ENCODE results near the gene AFDN. TPM values are rescaled to one million over a fixed set of nuclear protein-coding genes. Genes with fewer than 3 reads are reported as not detected.

AFDN gene
- total and polyA plus RNA-seq, 4 donors = 93.3 to 188 (median 117) TPM

DNA sequence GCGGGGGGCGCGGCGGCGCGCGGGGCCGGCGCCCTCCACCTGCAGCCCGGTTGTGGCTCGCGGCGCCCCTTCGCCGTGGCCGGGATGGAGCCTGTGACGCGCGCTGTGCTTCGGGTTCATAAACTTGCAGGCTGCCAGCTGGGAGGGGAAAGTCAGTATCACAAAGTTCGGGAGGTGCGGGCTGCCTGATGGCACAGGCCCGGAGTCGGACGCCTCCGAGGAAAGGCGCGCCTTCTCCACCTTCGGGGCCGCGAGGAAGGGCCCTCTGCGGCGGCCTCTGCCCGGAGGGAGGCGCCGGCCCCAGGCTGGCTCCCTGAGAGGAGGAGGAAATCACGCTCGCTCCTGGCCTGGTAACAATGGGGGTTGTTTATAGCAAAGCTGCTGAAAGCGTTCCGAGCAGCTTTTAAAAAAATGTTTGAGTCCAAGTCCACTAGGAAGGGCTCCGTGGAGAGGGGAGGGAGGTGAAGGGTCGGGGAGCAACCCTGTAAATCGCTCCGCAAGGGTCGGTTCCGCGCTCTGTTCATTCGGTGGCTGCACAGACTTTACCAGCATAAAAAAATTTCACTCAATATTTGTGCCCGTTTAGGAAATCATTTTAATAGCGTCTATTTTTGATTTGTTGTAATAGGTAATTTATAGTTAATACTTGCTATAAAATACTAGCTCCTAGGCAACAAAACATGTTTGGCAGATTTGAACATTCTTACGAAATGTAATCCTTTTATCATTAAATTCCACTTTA is 1.0 kb downstream of the AFDN start:
- 0% methylated on average over 38 of the region's 51 CpGs for WGBS (ENCODE audit: insufficient coverage)
- Histone ChIP-seq H3K4me3 (ENCODE audit: low read depth, low read length) (peak overlapping the region; percentile 56), H3K4me1 (ENCODE audit: control insufficient read depth, insufficient read depth, low read length) (peaks cover 16% of the 10 kb centered on the region), H3K9me3 (ENCODE audit: control insufficient read depth, insufficient read depth, low read length) (no peaks in the 10 kb centered on the region), H3K36me3 (ENCODE audit: control insufficient read depth, insufficient read depth, low read length) (no peaks in the 10 kb centered on the region), H3K27ac (ENCODE audit: low read depth, low read length) (peak overlapping the region; percentile 75), H3K27me3 (ENCODE audit: control insufficient read depth, insufficient read depth, low read length) (peaks cover 4% of the 10 kb centered on the region)
- peak in 4 of 6 donors; percentile 13 to 73 (median 54) for DNase-seq (ENCODE audit: low read depth in 4 of 6, low spot score in 6 of 6)

DNA sequence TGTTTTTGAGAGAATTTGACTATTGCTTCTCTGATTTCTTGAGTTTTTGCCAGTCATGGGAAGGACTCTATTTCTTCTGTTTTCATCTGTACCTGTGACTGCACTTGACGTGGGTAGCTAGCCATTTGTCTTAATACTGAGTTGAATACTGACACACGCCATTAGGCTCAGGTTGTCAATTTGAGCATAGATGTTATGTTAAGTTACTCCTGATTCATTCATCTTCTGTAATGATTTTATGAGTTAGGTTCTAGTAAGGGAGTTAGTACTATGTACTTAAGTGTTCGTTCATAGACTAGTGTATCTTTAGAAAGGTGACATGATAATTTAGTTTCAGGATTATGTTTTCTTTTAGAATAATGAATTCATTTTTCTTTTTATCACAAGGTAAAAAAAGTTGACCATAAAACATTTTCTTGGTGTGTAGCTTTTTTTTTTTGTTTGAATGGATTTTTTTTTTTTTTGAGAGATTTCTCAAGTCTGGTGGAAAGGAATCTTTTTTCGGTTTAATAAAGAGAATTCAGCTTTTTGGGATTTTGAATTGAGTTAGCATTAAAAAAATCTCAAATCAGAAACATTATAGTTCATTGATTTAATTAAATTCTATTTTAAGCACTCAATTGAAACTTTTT is 1.7 kb downstream of the AFDN start:
- H3K36me3 ChIP-seq (ENCODE audit: control insufficient read depth, insufficient read depth, low read length) = no peaks in the 10 kb centered on the region
- H3K9me3 ChIP-seq (ENCODE audit: control insufficient read depth, insufficient read depth, low read length) = no peaks in the 10 kb centered on the region
- peak overlapping the region; percentile 25 for H3K27ac ChIP-seq (ENCODE audit: low read depth, low read length)
- no CpG with 5 or more reads among the region's 4 CpGs for WGBS (ENCODE audit: insufficient coverage)
- peak in 1 of 6 donors; percentile 51 for DNase-seq (ENCODE audit: low read depth in 4 of 6, low spot score in 6 of 6)
- H3K27me3 ChIP-seq (ENCODE audit: control insufficient read depth, insufficient read depth, low read length) = peaks cover 4% of the 10 kb centered on the region
- peak overlapping the region; percentile 56 for H3K4me3 ChIP-seq (ENCODE audit: low read depth, low read length)
- H3K4me1 ChIP-seq (ENCODE audit: control insufficient read depth, insufficient read depth, low read length) = peaks cover 16% of the 10 kb centered on the region

- no peak for DNase-seq (ENCODE audit: low read depth in 4 of 6, low spot score in 6 of 6)
- Histone ChIP-seq H3K36me3 (ENCODE audit: control insufficient read depth, insufficient read depth, low read length) (no peaks in the 10 kb centered on the region), H3K27me3 (ENCODE audit: control insufficient read depth, insufficient read depth, low read length) (peaks cover 4% of the 10 kb centered on the region), H3K4me3 (ENCODE audit: low read depth, low read length) (no peak overlapping the region), H3K27ac (ENCODE audit: low read depth, low read length) (no peak overlapping the region), H3K9me3 (ENCODE audit: control insufficient read depth, insufficient read depth, low read length) (no peaks in the 10 kb centered on the region), H3K4me1 (ENCODE audit: control insufficient read depth, insufficient read depth, low read length) (peaks cover 16% of the 10 kb centered on the region)
These were observed 2.8 kb downstream of the AFDN start for GRCh38 chr6:167829513-167829912.

- H3K9me3 ChIP-seq (ENCODE audit: control insufficient read depth, insufficient read depth, low read length) = no peaks in the 10 kb centered on the region
- DNase-seq (ENCODE audit: low read depth in 4 of 6, low spot score in 6 of 6) = no peak
- WGBS (ENCODE audit: insufficient coverage) = no CpG with 5 or more reads among the region's 3 CpGs
- H3K36me3 ChIP-seq (ENCODE audit: control insufficient read depth, insufficient read depth, low read length) = no peaks in the 10 kb centered on the region
- H3K27me3 ChIP-seq (ENCODE audit: control insufficient read depth, insufficient read depth, low read length) = no peaks in the 10 kb centered on the region
- peaks cover 1% of the 10 kb centered on the region for H3K4me1 ChIP-seq (ENCODE audit: control insufficient read depth, insufficient read depth, low read length)
- no peak overlapping the region for H3K27ac ChIP-seq (ENCODE audit: low read depth, low read length)
- H3K4me3 ChIP-seq (ENCODE audit: low read depth, low read length) = no peak overlapping the region
These were observed 4.6 kb downstream of the AFDN start for GRCh38 chr6:167831281-167831828.

DNA sequence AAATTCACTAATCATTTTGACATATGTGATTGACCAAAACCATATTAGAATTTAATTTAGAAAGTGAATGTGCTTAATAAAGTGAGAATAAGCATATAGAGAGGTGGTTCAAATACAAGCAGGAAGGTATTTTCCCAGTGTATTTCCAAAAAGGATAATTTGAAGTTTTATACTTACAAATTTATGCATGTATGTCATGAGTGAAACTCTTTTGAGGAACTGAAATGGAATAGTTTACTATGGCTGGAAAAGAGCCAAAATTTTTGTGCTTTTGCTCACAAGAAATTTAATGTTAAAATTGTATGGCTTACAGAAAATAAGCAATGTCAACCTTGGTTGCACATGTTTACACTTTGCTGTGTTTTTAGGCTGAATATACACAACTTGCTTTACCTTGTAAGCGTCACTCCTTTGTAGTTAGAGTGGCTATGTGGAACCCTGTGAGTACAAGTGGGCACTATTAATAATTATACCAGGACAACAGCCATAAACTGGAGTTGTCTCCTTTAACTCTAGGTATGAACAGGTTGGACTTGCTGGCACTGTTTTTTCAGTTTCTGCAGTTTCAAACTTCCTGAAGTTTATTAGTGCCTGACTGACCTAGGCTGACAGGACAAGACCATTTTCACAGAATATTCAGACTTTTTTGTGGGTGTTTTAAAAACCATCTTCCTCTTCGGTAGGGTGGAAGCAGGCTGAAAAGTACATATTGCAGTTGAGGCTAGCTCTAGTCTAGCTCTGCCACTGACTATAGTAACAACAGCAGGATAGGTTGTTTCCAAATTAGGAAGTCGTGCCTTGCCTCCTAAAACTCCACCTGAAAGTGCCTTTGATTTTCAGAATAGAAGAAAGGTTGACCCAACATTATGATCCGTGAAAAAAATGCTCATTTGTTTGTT is 6.0 kb downstream of the AFDN start:
- Histone ChIP-seq H3K4me1 (ENCODE audit: control insufficient read depth, insufficient read depth, low read length) (no peaks in the 10 kb centered on the region), H3K4me3 (ENCODE audit: low read depth, low read length) (no peak overlapping the region), H3K9me3 (ENCODE audit: control insufficient read depth, insufficient read depth, low read length) (no peaks in the 10 kb centered on the region), H3K27me3 (ENCODE audit: control insufficient read depth, insufficient read depth, low read length) (no peaks in the 10 kb centered on the region), H3K27ac (ENCODE audit: low read depth, low read length) (no peak overlapping the region), H3K36me3 (ENCODE audit: control insufficient read depth, insufficient read depth, low read length) (no peaks in the 10 kb centered on the region)
- 0% methylated on average over 1 of the region's 4 CpGs for WGBS (ENCODE audit: insufficient coverage)
- no peak for DNase-seq (ENCODE audit: low read depth in 4 of 6, low spot score in 6 of 6)

- Histone ChIP-seq H3K36me3 (ENCODE audit: control insufficient read depth, insufficient read depth, low read length) (no peaks in the 10 kb centered on the region), H3K27me3 (ENCODE audit: control insufficient read depth, insufficient read depth, low read length) (no peaks in the 10 kb centered on the region), H3K9me3 (ENCODE audit: control insufficient read depth, insufficient read depth, low read length) (no peaks in the 10 kb centered on the region), H3K27ac (ENCODE audit: low read depth, low read length) (no peak overlapping the region), H3K4me1 (ENCODE audit: control insufficient read depth, insufficient read depth, low read length) (no peaks in the 10 kb centered on the region), H3K4me3 (ENCODE audit: low read depth, low read length) (no peak overlapping the region)
- no peak for DNase-seq (ENCODE audit: low read depth in 4 of 6, low spot score in 6 of 6)
- no CpG with 5 or more reads among the region's 2 CpGs for WGBS (ENCODE audit: insufficient coverage)
These were observed 6.7 kb downstream of the AFDN start for GRCh38 chr6:167833396-167833763.

GRCh38 chr6:167835260-167835659 is 8.5 kb downstream of the AFDN start:
- H3K36me3 ChIP-seq (ENCODE audit: control insufficient read depth, insufficient read depth, low read length) = no peaks in the 10 kb centered on the region
- H3K9me3 ChIP-seq (ENCODE audit: control insufficient read depth, insufficient read depth, low read length) = no peaks in the 10 kb centered on the region
- H3K4me3 ChIP-seq (ENCODE audit: low read depth, low read length) = no peak overlapping the region
- no peaks in the 10 kb centered on the region for H3K27me3 ChIP-seq (ENCODE audit: control insufficient read depth, insufficient read depth, low read length)
- no peaks in the 10 kb centered on the region for H3K4me1 ChIP-seq (ENCODE audit: control insufficient read depth, insufficient read depth, low read length)
- H3K27ac ChIP-seq (ENCODE audit: low read depth, low read length) = no peak overlapping the region
- no CpG with 5 or more reads among the region's 3 CpGs for WGBS (ENCODE audit: insufficient coverage)
- no peak for DNase-seq (ENCODE audit: low read depth in 4 of 6, low spot score in 6 of 6)

DNA sequence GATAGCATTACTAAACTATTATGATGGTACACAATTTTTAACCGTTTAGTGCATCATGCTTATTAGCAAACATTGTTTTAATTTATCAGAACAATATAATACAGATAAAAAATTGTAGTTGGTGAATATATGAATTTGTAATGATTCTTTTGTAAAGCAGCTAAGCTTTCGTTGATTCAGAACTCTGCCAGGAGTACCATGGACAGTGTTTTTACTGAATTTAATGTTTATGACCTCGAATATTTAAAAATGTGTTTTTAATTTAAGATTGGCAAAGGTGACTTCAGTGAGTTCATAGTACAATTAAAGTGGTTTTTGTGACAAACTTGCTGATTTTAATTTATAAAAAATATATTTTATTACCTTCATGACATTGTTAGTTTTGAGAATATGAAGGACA is 10.0 kb downstream of the AFDN start:
- H3K4me3 ChIP-seq (ENCODE audit: low read depth, low read length) = no peak overlapping the region
- H3K27ac ChIP-seq (ENCODE audit: low read depth, low read length) = no peak overlapping the region
- H3K4me1 ChIP-seq (ENCODE audit: control insufficient read depth, insufficient read depth, low read length) = no peaks in the 10 kb centered on the region
- H3K36me3 ChIP-seq (ENCODE audit: control insufficient read depth, insufficient read depth, low read length) = no peaks in the 10 kb centered on the region
- DNase-seq (ENCODE audit: low read depth in 4 of 6, low spot score in 6 of 6) = no peak
- H3K27me3 ChIP-seq (ENCODE audit: control insufficient read depth, insufficient read depth, low read length) = no peaks in the 10 kb centered on the region
- no peaks in the 10 kb centered on the region for H3K9me3 ChIP-seq (ENCODE audit: control insufficient read depth, insufficient read depth, low read length)
- WGBS (ENCODE audit: insufficient coverage) = 67% methylated on average over 1 of the region's 3 CpGs

DNA sequence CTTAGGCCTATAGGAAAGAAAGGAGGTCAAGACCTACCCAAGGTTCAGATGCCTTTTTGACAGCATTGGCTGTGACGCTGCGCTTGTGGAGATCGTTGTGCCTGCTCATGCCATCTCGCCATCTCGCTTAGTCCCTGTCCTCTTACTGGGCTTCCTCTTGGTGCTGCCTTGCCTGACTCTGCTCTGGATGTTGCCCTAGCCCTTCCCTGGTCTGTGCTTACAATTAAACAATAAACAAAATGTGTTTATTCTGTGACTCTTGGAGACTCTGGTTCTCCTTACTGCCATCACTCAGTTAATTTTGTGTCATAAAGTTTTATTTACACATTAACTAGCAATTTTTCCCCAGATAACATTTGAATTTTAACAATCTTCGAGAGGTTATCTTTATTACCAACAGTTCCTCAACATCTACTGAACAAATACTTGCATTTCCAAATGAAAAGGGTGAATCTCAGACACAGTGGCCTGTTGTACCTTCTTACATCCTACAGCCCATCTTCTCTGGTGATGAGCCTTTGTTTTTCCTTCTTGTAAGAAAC is 11.6 kb downstream of the AFDN start:
- Histone ChIP-seq H3K27ac (ENCODE audit: low read depth, low read length) (no peak overlapping the region), H3K27me3 (ENCODE audit: control insufficient read depth, insufficient read depth, low read length) (no peaks in the 10 kb centered on the region), H3K4me3 (ENCODE audit: low read depth, low read length) (no peak overlapping the region), H3K9me3 (ENCODE audit: control insufficient read depth, insufficient read depth, low read length) (no peaks in the 10 kb centered on the region), H3K4me1 (ENCODE audit: control insufficient read depth, insufficient read depth, low read length) (no peaks in the 10 kb centered on the region), H3K36me3 (ENCODE audit: control insufficient read depth, insufficient read depth, low read length) (no peaks in the 10 kb centered on the region)
- 91% methylated on average over 6 of the region's 6 CpGs for WGBS (ENCODE audit: insufficient coverage)
- DNase-seq (ENCODE audit: low read depth in 4 of 6, low spot score in 6 of 6) = no peak
